ENCODE measurements around the gene CMIP.
A peak's percentile ranks its signal among the peaks of the same experiment; 100 is the strongest.

Gene CMIP

GRCh38 chr16:81712681-81713080, 268.1 kb downstream of the CMIP start:
- Histone ChIP-seq H3K79me1 (ENCODE audit: low read length) (peaks cover 56% of the 10 kb centered on the region), H3K4me3 (ENCODE audit: low read depth, low read length) (no peak overlapping the region), H3K27me3 (ENCODE audit: insufficient read depth, low read length) (no peaks in the 10 kb centered on the region), H2BK120ac (ENCODE audit: insufficient read depth, low read length, poor library complexity) (peak overlapping the region; percentile 77), H4K12ac (ENCODE audit: low read depth, low read length) (no peak overlapping the region), H2BK5ac (ENCODE audit: low read depth, low read length, poor library complexity) (peak overlapping the region; percentile 83), H4K91ac (ENCODE audit: low read depth, low read length) (peak overlapping the region; percentile 90), H3K18ac (ENCODE audit: low read length) (peak overlapping the region; percentile 88), H3K4ac (ENCODE audit: low read depth, low read length) (peak overlapping the region; percentile 73), H3K9ac (ENCODE audit: low read length) (no peak overlapping the region), H3K23ac (ENCODE audit: low read length) (no peak overlapping the region), H3K27ac (ENCODE audit: low read depth, low read length) (peak overlapping the region; percentile 32), H2AFZ (ENCODE audit: insufficient read depth, low read length, poor library complexity) (no peak overlapping the region), H3K14ac (ENCODE audit: low read length) (peak overlapping the region; percentile 80), H4K8ac (ENCODE audit: low read depth, low read length) (peak overlapping the region; percentile 63), H2BK12ac (ENCODE audit: low read length) (peak overlapping the region; percentile 95), H3K36me3 (ENCODE audit: control insufficient read depth in 1 of 2, insufficient read depth in 2 of 2, low read length in 2 of 2) (peaks cover 19 to 22% of the 10 kb centered on the region in 2 experiments), H3K9me3 (ENCODE audit: insufficient read depth, low read depth, low read length) (no peaks in the 10 kb centered on the region), H3K79me2 (ENCODE audit: control insufficient read depth, insufficient read depth, low read length, poor library complexity) (peaks cover 2% of the 10 kb centered on the region), H3K4me2 (ENCODE audit: low read length) (no peak overlapping the region), H2AK5ac (ENCODE audit: low read length) (peak overlapping the region; percentile 84), H3K4me1 (ENCODE audit: control insufficient read depth in 1 of 2, insufficient read depth in 2 of 2, low read length in 2 of 2) (peaks cover 26 to 44% of the 10 kb centered on the region in 2 experiments)
- WGBS (ENCODE audit: extremely low coverage, insufficient coverage, insufficient read length): no CpG with 5 or more reads among the region's 7 CpGs
- no peak for DNase-seq

- Histone ChIP-seq H3K9ac (ENCODE audit: low read length) (no peak overlapping the region), H3K18ac (ENCODE audit: low read length) (peak overlapping the region; percentile 68), H3K4me2 (ENCODE audit: low read length) (no peak overlapping the region), H3K79me2 (ENCODE audit: control insufficient read depth, insufficient read depth, low read length, poor library complexity) (peaks cover 4% of the 10 kb centered on the region), H4K91ac (ENCODE audit: low read depth, low read length) (peak overlapping the region; percentile 90), H3K36me3 (ENCODE audit: control insufficient read depth in 1 of 2, insufficient read depth in 2 of 2, low read length in 2 of 2) (peaks cover 13 to 15% of the 10 kb centered on the region in 2 experiments), H3K4me1 (ENCODE audit: control insufficient read depth in 1 of 2, insufficient read depth in 2 of 2, low read length in 2 of 2) (peaks cover 27 to 47% of the 10 kb centered on the region in 2 experiments), H2AFZ (ENCODE audit: insufficient read depth, low read length, poor library complexity) (no peak overlapping the region), H2AK5ac (ENCODE audit: low read length) (peak overlapping the region; percentile 69), H2BK120ac (ENCODE audit: insufficient read depth, low read length, poor library complexity) (peak overlapping the region; percentile 67), H3K9me3 (ENCODE audit: insufficient read depth, low read depth, low read length) (no peaks in the 10 kb centered on the region), H2BK5ac (ENCODE audit: low read depth, low read length, poor library complexity) (peak overlapping the region; percentile 8), H3K23ac (ENCODE audit: low read length) (no peak overlapping the region), H3K79me1 (ENCODE audit: low read length) (peaks cover 56% of the 10 kb centered on the region), H3K4ac (ENCODE audit: low read depth, low read length) (peak overlapping the region; percentile 13), H4K8ac (ENCODE audit: low read depth, low read length) (peak overlapping the region; percentile 76), H3K27ac (ENCODE audit: low read depth, low read length) (no peak overlapping the region), H3K27me3 (ENCODE audit: insufficient read depth, low read length) (no peaks in the 10 kb centered on the region), H4K12ac (ENCODE audit: low read depth, low read length) (no peak overlapping the region), H3K14ac (ENCODE audit: low read length) (peak overlapping the region; percentile 38), H3K4me3 (ENCODE audit: low read depth, low read length) (no peak overlapping the region), H2BK12ac (ENCODE audit: low read length) (peak overlapping the region; percentile 46)
- DNase-seq: no peak
- no CpG with 5 or more reads among the region's 16 CpGs for WGBS (ENCODE audit: extremely low coverage, insufficient coverage, insufficient read length)
Observed at GRCh38 chr16:81713295-81713772, 268.7 kb downstream of the CMIP start.

GRCh38 chr16:81713796-81714195, 269.2 kb downstream of the CMIP start:
- H3K4ac ChIP-seq (ENCODE audit: low read depth, low read length): peak overlapping the region; percentile 66
- no peaks in the 10 kb centered on the region for H3K9me3 ChIP-seq (ENCODE audit: insufficient read depth, low read depth, low read length)
- H4K91ac ChIP-seq (ENCODE audit: low read depth, low read length): peak overlapping the region; percentile 90
- peaks cover 61% of the 10 kb centered on the region for H3K79me1 ChIP-seq (ENCODE audit: low read length)
- H3K36me3 ChIP-seq (ENCODE audit: control insufficient read depth in 1 of 2, insufficient read depth in 2 of 2, low read length in 2 of 2): peaks cover 9 to 10% of the 10 kb centered on the region in 2 experiments
- H2BK120ac ChIP-seq (ENCODE audit: insufficient read depth, low read length, poor library complexity): peak overlapping the region; percentile 67
- H3K4me3 ChIP-seq (ENCODE audit: low read depth, low read length): no peak overlapping the region
- H3K18ac ChIP-seq (ENCODE audit: low read length): peak overlapping the region; percentile 68
- H2BK12ac ChIP-seq (ENCODE audit: low read length): peak overlapping the region; percentile 46
- H4K12ac ChIP-seq (ENCODE audit: low read depth, low read length): no peak overlapping the region
- DNase-seq: no peak
- H3K9ac ChIP-seq (ENCODE audit: low read length): no peak overlapping the region
- no peak overlapping the region for H3K4me2 ChIP-seq (ENCODE audit: low read length)
- peak overlapping the region; percentile 5 for H2AFZ ChIP-seq (ENCODE audit: insufficient read depth, low read length, poor library complexity)
- H3K79me2 ChIP-seq (ENCODE audit: control insufficient read depth, insufficient read depth, low read length, poor library complexity): peaks cover 6% of the 10 kb centered on the region
- no peak overlapping the region for H3K23ac ChIP-seq (ENCODE audit: low read length)
- H3K27ac ChIP-seq (ENCODE audit: low read depth, low read length): no peak overlapping the region
- H4K8ac ChIP-seq (ENCODE audit: low read depth, low read length): peak overlapping the region; percentile 76
- WGBS (ENCODE audit: extremely low coverage, insufficient coverage, insufficient read length): no CpG with 5 or more reads among the region's 11 CpGs
- peaks cover 31 to 50% of the 10 kb centered on the region in 2 experiments for H3K4me1 ChIP-seq (ENCODE audit: control insufficient read depth in 1 of 2, insufficient read depth in 2 of 2, low read length in 2 of 2)
- H2BK5ac ChIP-seq (ENCODE audit: low read depth, low read length, poor library complexity): peak overlapping the region; percentile 76
- H2AK5ac ChIP-seq (ENCODE audit: low read length): peak overlapping the region; percentile 69
- no peaks in the 10 kb centered on the region for H3K27me3 ChIP-seq (ENCODE audit: insufficient read depth, low read length)
- peak overlapping the region; percentile 38 for H3K14ac ChIP-seq (ENCODE audit: low read length)

GRCh38 chr16:81714583-81714982, 270.0 kb downstream of the CMIP start:
- Histone ChIP-seq H4K91ac (ENCODE audit: low read depth, low read length) (peak overlapping the region; percentile 98), H3K27me3 (ENCODE audit: insufficient read depth, low read length) (no peaks in the 10 kb centered on the region), H2BK12ac (ENCODE audit: low read length) (peak overlapping the region; percentile 100), H3K27ac (ENCODE audit: low read depth, low read length) (peak overlapping the region; percentile 99), H3K18ac (ENCODE audit: low read length) (peak overlapping the region; percentile 91), H3K9ac (ENCODE audit: low read length) (no peak overlapping the region), H3K79me2 (ENCODE audit: control insufficient read depth, insufficient read depth, low read length, poor library complexity) (peaks cover 6% of the 10 kb centered on the region), H3K9me3 (ENCODE audit: insufficient read depth, low read depth, low read length) (no peaks in the 10 kb centered on the region), H2BK5ac (ENCODE audit: low read depth, low read length, poor library complexity) (peak overlapping the region; percentile 85), H2AK5ac (ENCODE audit: low read length) (peak overlapping the region; percentile 91), H3K14ac (ENCODE audit: low read length) (peak overlapping the region; percentile 86), H3K4me1 (ENCODE audit: control insufficient read depth in 1 of 2, insufficient read depth in 2 of 2, low read length in 2 of 2) (peaks cover 35 to 56% of the 10 kb centered on the region in 2 experiments), H4K12ac (ENCODE audit: low read depth, low read length) (no peak overlapping the region), H4K8ac (ENCODE audit: low read depth, low read length) (peak overlapping the region; percentile 63), H3K4ac (ENCODE audit: low read depth, low read length) (peak overlapping the region; percentile 90), H3K4me2 (ENCODE audit: low read length) (no peak overlapping the region), H2BK120ac (ENCODE audit: insufficient read depth, low read length, poor library complexity) (peak overlapping the region; percentile 91), H2AFZ (ENCODE audit: insufficient read depth, low read length, poor library complexity) (peak overlapping the region; percentile 50), H3K36me3 (ENCODE audit: control insufficient read depth in 1 of 2, insufficient read depth in 2 of 2, low read length in 2 of 2) (peaks cover 3 to 5% of the 10 kb centered on the region in 2 experiments), H3K79me1 (ENCODE audit: low read length) (peaks cover 67% of the 10 kb centered on the region), H3K23ac (ENCODE audit: low read length) (no peak overlapping the region), H3K4me3 (ENCODE audit: low read depth, low read length) (no peak overlapping the region)
- WGBS (ENCODE audit: extremely low coverage, insufficient coverage, insufficient read length): no CpG with 5 or more reads among the region's 7 CpGs
- no peak for DNase-seq

Measured in trophoblast cell (in vitro differentiated cells and primary cell).